Measurements from ENCODE around the gene ICE1. TPM values are rescaled to one million over a fixed set of nuclear protein-coding genes. Genes with fewer than 3 reads are reported as not detected.

The ICE1 gene
- total and polyA plus RNA-seq, 3 donors from 2014 or later, result 13.8 to 35.6 (median 34.5) TPM

DNA sequence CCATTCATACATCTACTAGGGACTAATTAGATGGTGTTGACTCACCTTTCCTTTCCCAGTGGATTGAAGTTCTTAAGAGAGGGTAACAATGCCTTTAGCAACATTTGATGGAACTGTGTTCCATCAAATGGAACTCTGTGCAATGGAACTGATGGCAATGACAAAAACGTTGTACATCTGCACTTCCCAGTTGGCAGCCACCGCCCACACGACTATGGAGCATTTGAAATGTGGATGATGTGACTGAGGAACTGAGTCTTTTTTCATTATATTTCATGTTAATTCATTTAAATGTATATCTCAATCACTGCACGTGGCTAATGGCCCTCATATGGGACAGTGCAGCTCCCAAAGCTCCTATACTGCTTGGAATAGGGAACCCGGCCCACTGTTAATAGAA is 39.0 kb upstream of the ICE1 start:
- intact Hi-C loops (cut with DNase I; ENCODE audit: low total_unique reads), result no loop called here
- H3K27ac ChIP-seq, result no peak overlapping the region
- H3K9me3 ChIP-seq, result no peaks in the 10 kb centered on the region
- no peaks in the 10 kb centered on the region for H3K27me3 ChIP-seq
- no peak overlapping the region for H3K4me3 ChIP-seq
- 77 to 89% methylated on average over 5 of the region's 5 CpGs for WGBS, 2 donors
- no peak for DNase-seq
- H3K36me3 ChIP-seq (ENCODE audit: low read depth, missing control alignments), result no peaks in the 10 kb centered on the region
- no peaks in the 10 kb centered on the region for H3K4me1 ChIP-seq
- TF ChIP-seq, protein P1, sequence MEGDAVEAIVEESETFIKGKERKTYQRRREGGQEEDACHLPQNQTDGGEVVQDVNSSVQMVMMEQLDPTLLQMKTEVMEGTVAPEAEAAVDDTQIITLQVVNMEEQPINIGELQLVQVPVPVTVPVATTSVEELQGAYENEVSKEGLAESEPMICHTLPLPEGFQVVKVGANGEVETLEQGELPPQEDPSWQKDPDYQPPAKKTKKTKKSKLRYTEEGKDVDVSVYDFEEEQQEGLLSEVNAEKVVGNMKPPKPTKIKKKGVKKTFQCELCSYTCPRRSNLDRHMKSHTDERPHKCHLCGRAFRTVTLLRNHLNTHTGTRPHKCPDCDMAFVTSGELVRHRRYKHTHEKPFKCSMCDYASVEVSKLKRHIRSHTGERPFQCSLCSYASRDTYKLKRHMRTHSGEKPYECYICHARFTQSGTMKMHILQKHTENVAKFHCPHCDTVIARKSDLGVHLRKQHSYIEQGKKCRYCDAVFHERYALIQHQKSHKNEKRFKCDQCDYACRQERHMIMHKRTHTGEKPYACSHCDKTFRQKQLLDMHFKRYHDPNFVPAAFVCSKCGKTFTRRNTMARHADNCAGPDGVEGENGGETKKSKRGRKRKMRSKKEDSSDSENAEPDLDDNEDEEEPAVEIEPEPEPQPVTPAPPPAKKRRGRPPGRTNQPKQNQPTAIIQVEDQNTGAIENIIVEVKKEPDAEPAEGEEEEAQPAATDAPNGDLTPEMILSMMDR (IDR thresholded peaks at IDR 0.05), result no peak
- no peak for TF ChIP-seq POLR2A (IDR thresholded peaks at IDR 0.05)

DNA sequence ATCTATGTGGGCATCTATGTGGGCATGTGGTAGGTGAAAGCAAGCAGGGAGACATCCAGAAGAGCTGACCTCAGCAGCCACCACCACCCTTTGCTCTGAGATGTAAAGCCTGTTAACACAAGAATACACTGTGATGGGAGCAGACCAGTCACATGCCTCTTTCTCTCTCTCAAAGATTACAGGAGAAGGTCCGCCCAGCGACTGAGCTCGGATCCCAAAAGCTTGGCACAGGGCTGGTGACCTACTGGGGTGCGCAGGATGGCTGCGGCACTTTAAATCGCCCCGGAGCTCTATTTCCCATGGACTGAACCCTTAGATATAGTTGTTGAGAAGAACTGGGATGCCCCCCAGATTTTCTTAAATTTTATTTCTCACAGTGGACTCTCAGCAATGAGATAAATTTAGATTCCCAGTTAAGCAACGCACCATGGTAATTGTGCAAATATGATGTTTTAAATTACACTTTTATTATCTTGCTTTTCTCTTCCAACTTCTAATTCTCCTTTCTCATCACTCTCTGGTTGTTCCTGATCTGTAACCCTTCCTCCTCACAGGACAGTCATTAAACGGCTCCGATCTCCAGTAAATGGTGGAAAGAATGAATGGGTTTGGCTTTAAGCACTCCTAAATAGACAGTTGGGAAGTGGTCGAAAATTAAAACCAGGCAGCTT is 37.7 kb upstream of the ICE1 start:
- intact Hi-C loops (cut with DNase I; ENCODE audit: low total_unique reads), result no loop called here
- 84 to 89% methylated on average over 11 of the region's 11 CpGs for WGBS, 2 donors
- H3K27me3 ChIP-seq, result no peaks in the 10 kb centered on the region
- H3K36me3 ChIP-seq (ENCODE audit: low read depth, missing control alignments), result no peaks in the 10 kb centered on the region
- no peaks in the 10 kb centered on the region for H3K9me3 ChIP-seq
- no peak overlapping the region for H3K4me3 ChIP-seq
- TF ChIP-seq, protein P1 (IDR thresholded peaks at IDR 0.05), result no peak
- TF ChIP-seq POLR2A (IDR thresholded peaks at IDR 0.05), result no peak
- DNase-seq, result no peak
- no peak overlapping the region for H3K27ac ChIP-seq
- H3K4me1 ChIP-seq, result no peaks in the 10 kb centered on the region

- TF ChIP-seq, protein P1 (IDR thresholded peaks at IDR 0.05), result no peak
- TF ChIP-seq POLR2A (IDR thresholded peaks at IDR 0.05), result no peak
- Histone ChIP-seq H3K27ac (no peak overlapping the region), H3K9me3 (no peaks in the 10 kb centered on the region), H3K4me1 (no peaks in the 10 kb centered on the region), H3K36me3 (ENCODE audit: low read depth, missing control alignments) (no peaks in the 10 kb centered on the region), H3K27me3 (no peaks in the 10 kb centered on the region), H3K4me3 (no peak overlapping the region)
- 68 to 84% methylated on average over 4 to 8 of the region's 8 CpGs for WGBS, 2 donors
- DNase-seq, result no peak
- intact Hi-C loops (cut with DNase I; ENCODE audit: low total_unique reads), result no loop called here
These were observed 37.2 kb upstream of the ICE1 start for GRCh38 chr5:5385331-5385662.

DNA sequence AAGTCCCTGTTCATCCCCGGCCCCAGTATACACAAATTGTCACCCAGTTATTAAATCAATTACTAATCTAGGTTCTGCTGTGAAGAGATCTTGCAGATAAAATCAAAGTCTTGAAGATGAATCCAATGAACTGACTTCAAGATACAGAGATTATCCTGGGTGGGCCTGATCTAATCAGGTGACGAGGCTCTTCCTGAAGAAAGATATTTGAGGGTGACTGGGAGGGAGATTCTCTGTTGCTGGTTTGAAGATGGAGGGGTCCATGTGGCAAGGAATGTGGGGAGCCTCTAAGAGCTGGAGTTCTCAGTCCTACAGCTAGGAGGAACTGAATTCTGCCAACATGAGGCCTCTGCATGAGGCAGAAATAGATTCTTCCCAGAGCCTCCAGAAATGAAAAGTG is 36.1 kb upstream of the ICE1 start:
- DNase-seq, result no peak
- no peak overlapping the region for H3K27ac ChIP-seq
- H3K36me3 ChIP-seq (ENCODE audit: low read depth, missing control alignments), result no peaks in the 10 kb centered on the region
- H3K4me1 ChIP-seq, result no peaks in the 10 kb centered on the region
- H3K9me3 ChIP-seq, result no peaks in the 10 kb centered on the region
- H3K27me3 ChIP-seq, result no peaks in the 10 kb centered on the region
- WGBS, 2 donors, result 86 to 99% methylated on average over 2 of the region's 2 CpGs
- TF ChIP-seq, protein P1 (IDR thresholded peaks at IDR 0.05), result no peak
- no peak for TF ChIP-seq POLR2A (IDR thresholded peaks at IDR 0.05)
- intact Hi-C loops (cut with DNase I; ENCODE audit: low total_unique reads), result no loop called here
- no peak overlapping the region for H3K4me3 ChIP-seq

GRCh38 chr5:5387192-5387591 is 35.3 kb upstream of the ICE1 start:
- H3K27ac ChIP-seq, result no peak overlapping the region
- H3K9me3 ChIP-seq, result no peaks in the 10 kb centered on the region
- WGBS, 2 donors, result 90 to 96% methylated on average over 2 of the region's 2 CpGs
- TF ChIP-seq POLR2A (IDR thresholded peaks at IDR 0.05), result no peak
- TF ChIP-seq, protein P1 (IDR thresholded peaks at IDR 0.05), result no peak
- no peak overlapping the region for H3K4me3 ChIP-seq
- H3K36me3 ChIP-seq (ENCODE audit: low read depth, missing control alignments), result no peaks in the 10 kb centered on the region
- no peaks in the 10 kb centered on the region for H3K27me3 ChIP-seq
- intact Hi-C loops (cut with DNase I; ENCODE audit: low total_unique reads), result no loop called here
- no peaks in the 10 kb centered on the region for H3K4me1 ChIP-seq
- no peak for DNase-seq

All from testis (tissue), 3 donors.